ENCODE results near the gene SSRP1.
A peak's percentile ranks its signal among the peaks of the same experiment; 100 is the strongest.
"Not testable (repeated sequence)": the region's sequence is repeated elsewhere in the genome, so short reads cannot be mapped to it uniquely, and the experiment has no call there.

SSRP1 gene

DNA sequence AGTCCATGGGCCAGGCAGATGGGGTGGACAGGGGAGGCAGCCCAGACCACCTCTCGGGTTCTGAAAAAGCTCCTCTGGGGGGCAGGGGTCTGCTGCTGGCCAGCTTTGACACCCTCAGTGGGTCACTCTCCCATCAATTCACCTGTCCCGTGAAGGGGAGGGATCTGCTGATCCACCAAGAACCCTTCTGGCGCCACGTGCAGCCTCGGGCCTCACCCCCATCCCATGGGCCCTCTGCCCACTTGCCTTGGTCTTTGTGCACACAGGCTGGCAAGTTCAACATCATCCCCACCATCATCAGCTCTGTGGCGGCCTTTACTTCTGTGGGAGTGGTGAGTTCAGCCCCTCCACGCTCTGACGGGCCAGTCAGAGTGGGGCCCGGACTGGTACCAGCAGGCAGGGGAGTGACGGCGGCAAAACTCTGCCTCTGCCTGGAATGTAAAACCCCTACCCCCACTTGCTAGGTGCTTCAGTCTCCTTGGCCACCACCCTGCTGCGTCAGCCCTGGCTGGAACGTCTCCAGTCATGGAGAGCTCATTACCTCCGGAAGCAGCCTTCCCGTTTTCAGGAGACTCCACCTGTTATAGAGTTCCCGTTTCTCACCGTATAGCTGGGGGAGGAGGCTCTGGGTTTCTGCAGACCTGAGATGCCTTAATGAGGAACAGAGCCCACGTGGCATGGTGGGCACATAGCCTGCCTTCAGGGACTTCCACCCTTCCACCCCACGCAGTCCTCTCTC is 32.6 kb upstream of the SSRP1 start:
- no peaks in the 10 kb centered on the region for H3K36me3 Mint-ChIP-seq
- no peaks in the 10 kb centered on the region for H3K9me3 Mint-ChIP-seq
- no peak overlapping the region for H3K4me3 Mint-ChIP-seq
- H3K4me1 Mint-ChIP-seq: peaks cover 5 to 7% of the 10 kb centered on the region in 2 donors
- H3K27me3 Mint-ChIP-seq: peaks cover 0 to 21% of the 10 kb centered on the region in 2 donors
- no peak for DNase-seq
- H3K27ac Mint-ChIP-seq: no peak overlapping the region
- peak; percentile 31 to 43 for ATAC-seq (replicated peaks)

DNA sequence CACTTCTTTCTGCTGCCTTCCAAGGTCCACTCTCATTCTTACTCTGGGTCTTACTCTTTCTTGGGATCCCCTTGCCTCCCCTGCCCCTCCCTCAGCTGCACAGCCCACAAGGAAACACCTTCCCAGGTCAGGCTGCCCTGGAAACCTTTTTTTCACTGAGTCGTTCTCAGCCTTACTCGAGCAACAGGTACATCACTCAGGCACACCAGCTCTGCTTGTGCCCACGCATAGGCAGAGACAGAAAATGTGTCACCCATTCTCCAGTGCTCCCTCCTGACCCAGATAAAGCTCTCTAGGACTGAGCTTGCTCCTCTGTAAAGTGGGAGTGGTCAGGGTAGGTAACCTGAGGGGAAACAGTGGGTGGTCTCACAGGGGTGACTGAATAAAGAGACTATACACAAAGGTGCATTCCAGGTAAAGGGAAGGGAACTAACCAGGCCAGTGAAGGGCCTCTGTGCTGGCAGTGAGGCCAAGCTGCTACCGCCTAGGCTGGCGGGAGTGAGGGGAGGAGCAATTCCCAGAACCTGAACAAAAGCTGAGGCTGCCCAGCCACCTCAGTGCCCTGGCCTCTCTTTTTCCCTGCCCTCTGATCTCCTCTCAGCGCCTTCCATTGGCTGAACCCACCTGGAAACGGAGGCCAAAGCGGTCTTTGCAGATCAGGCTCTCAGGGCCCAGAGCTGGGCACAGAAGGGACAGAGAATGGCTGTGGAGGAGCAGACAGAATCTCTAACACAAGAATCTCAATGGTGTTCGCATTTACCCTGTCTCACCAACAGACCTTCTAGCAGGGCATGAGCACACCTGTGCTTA is 29.4 kb upstream of the SSRP1 start:
- Mint-ChIP-seq H3K27me3 (peaks cover 5 to 30% of the 10 kb centered on the region in 2 donors), H3K27ac (no peak overlapping the region), H3K4me1 (peaks cover 5% of the 10 kb centered on the region in 2 donors), H3K9me3 (no peaks in the 10 kb centered on the region), H3K4me3 (no peak overlapping the region), H3K36me3 (no peaks in the 10 kb centered on the region)
- DNase-seq (no peak), ATAC-seq (replicated peaks) (no peak)

DNA sequence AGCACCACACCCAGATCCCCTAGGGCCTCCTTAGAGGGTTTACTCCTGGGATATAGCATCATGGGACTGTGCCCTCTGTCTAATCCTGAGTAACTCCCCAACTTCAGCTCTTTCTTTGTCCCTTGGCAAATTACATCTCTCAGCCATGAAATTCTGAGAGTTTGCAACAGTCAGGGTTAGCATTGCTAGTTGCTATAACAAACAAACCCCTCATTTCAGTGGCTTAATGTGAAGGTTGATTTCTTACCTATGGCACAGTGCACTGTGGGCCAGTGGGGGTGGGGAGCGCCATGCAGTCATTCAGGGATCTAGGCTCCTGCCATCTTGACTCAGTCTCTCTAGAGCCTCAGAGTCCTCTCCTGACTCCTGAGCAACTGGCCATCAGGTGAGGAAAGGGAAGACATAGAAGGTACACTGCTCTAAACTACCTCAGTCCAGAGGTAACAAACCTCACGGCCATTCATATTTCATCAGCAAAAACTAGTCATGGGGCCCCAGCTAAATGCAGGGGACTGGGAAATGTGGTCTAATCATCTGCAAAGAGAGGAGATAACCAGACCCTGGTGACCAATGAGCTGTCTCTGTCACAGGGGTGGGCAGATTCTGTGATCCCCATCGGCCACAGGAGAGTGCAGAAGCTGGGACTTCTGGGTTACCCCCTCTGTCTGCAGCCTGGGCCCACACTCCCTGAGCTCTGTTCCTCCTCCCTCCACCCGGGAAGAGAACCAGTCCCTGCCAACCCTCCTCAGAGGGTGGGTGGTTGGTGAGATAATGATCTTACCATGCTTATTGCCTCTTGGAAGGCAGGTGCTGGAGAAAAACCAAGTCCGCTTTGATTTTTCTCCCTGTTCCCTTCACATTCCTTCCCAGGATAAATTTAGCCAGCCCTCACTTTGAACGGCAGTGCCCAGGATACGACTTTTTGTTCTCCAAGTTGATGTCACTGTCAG is 27.7 kb upstream of the SSRP1 start:
- ATAC-seq (replicated peaks) (no peak), DNase-seq (no peak)
- Mint-ChIP-seq H3K9me3 (no peaks in the 10 kb centered on the region), H3K4me3 (no peak overlapping the region), H3K4me1 (peaks cover 3 to 4% of the 10 kb centered on the region in 2 donors), H3K27me3 (peaks cover 5 to 24% of the 10 kb centered on the region in 2 donors), H3K36me3 (no peaks in the 10 kb centered on the region), H3K27ac (no peak overlapping the region)

DNA sequence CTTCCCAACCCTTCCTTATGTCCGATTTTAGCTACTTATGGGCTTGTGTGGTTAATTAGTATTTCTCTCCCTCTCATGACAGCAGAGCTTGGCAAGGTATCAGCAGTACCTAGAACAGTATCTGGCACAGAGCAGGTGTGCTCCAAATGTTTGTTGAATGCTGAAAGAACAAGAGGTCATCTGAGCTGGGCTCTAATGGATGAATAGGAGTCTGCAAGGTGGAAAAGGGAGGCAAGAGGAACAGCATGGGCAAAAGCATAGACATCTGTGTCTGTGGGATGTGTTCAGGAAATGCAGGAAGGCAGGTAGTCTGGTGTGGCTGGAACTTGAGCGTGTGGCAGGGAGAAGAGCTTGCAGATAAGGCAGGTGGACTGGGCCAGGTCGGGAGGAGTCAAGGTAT is 26.2 kb upstream of the SSRP1 start:
- Mint-ChIP-seq H3K27me3 (peaks cover 5 to 19% of the 10 kb centered on the region in 2 donors), H3K27ac (no peak overlapping the region), H3K36me3 (no peaks in the 10 kb centered on the region), H3K4me3 (no peak overlapping the region), H3K4me1 (no peaks in the 10 kb centered on the region), H3K9me3 (no peaks in the 10 kb centered on the region)
- DNase-seq (no peak), ATAC-seq (replicated peaks) (no peak)

DNA sequence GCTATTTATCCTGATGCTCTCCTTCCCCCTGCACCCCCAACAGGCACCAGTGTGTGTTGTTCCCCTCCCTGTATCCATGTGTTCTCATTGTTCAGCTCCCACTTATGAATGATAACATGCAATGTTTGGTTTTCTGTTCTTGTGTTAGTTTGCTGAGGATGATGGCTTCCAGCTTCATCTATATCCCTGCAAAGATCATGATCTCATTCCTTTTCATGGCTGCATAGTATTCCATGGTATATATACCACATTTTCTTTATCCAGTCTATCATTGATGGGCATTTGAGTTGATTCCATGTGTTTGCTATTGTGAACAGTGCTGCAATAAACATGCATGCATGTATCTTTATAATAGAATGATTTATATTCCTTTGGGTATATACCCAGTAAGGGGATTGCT is 25.7 kb upstream of the SSRP1 start:
- not testable (repeated sequence) for ATAC-seq (replicated peaks); H3K4me3 Mint-ChIP-seq; H3K27ac Mint-ChIP-seq; DNase-seq; H3K4me1 Mint-ChIP-seq; H3K9me3 Mint-ChIP-seq; H3K36me3 Mint-ChIP-seq
- peaks cover 10 to 19% of the 10 kb centered on the region in 2 donors for H3K27me3 Mint-ChIP-seq

DNA sequence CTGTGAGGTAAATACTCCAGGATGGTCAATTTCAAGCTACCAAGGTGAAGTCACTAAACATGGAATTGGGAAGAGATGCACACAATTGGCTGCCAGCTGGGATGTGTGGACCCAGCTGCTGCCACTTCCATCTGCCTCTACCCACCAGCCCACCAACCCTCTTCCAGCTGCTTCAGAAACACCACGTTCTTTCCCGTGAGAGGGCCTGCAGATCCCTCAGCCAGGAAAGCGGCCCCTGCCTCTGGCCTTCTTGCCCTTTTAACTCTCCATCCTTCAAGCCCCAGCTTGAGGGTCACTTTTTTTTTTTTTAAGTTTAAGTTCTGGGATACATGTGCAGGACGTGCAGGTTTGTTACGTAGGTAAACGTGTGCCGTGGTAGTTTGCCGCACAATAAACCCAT is 25.3 kb upstream of the SSRP1 start:
- no peak overlapping the region for H3K4me3 Mint-ChIP-seq
- no peaks in the 10 kb centered on the region for H3K36me3 Mint-ChIP-seq
- no peaks in the 10 kb centered on the region for H3K9me3 Mint-ChIP-seq
- H3K27ac Mint-ChIP-seq: no peak overlapping the region
- ATAC-seq (replicated peaks) (no peak), DNase-seq (no peak)
- peaks cover 14 to 23% of the 10 kb centered on the region in 2 donors for H3K27me3 Mint-ChIP-seq
- H3K4me1 Mint-ChIP-seq: peaks cover 0 to 6% of the 10 kb centered on the region in 2 donors

DNA sequence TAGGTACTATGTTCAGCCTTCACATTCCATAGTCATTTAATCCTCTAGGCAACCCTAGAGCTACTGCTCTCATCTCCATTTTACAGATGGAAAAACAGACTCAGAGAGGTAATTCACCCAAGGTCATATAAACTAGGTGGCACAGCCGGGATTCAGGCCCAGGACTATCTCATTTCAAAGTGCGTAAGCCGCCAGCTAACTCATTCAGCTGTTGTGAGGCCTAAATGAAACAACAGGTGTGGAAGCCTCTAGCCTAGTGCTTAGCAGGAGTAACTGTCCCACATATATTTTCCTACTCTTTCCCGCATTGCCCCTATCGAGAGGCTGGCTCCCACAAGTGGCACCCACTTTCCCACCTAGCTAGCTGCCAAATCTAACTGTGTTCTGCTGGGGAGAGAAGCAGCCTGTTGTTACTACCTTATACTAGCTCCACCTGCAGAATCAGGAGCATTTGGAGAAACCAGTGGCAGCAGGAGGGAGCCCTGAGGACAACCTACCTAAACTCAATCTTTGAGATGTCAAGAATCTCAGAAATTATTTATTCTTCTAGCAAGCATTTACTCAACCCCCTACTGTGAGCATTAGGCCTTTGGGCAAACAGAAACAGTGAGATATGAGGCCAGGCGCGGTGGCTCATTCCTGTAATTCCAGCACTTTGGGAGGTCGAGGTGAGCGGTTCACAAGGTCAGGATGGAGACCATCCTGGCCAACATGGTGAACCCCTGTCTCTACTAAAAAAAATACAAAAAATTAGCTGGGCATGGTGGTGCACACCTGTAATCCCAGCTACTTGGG is 24.4 kb upstream of the SSRP1 start:
- H3K9me3 Mint-ChIP-seq: no peaks in the 10 kb centered on the region
- H3K27ac Mint-ChIP-seq: no peak overlapping the region
- peaks cover 15 to 25% of the 10 kb centered on the region in 2 donors for H3K27me3 Mint-ChIP-seq
- H3K4me3 Mint-ChIP-seq: no peak overlapping the region
- DNase-seq: no peak
- H3K36me3 Mint-ChIP-seq: no peaks in the 10 kb centered on the region
- no peak for ATAC-seq (replicated peaks)
- H3K4me1 Mint-ChIP-seq: peaks cover 0 to 9% of the 10 kb centered on the region in 2 donors

DNA sequence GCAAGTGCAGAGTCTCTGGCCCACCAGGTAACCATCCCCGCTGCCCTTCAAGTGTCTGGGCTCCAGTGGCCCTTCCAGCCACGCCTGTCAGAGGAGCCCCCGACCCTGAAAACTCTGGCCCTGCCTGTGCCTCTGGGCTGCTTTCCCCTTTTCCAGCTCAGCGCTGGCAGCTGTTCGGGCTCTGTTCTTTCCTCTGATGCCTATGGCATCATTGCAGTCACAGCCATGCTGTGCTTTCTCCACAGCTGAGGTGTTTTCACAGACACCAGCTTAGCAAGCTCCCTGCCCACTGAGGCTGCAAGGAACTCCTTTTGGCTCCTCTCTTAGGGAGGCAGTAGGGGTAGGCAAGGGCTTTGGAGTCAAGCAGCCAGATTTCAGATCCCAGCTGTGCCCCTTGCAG is 23.7 kb upstream of the SSRP1 start:
- ATAC-seq (replicated peaks) (no peak), DNase-seq (no peak)
- H3K9me3 Mint-ChIP-seq: no peaks in the 10 kb centered on the region
- H3K27ac Mint-ChIP-seq: no peak overlapping the region
- H3K36me3 Mint-ChIP-seq: no peaks in the 10 kb centered on the region
- H3K27me3 Mint-ChIP-seq: peaks cover 22 to 30% of the 10 kb centered on the region in 2 donors
- no peak overlapping the region for H3K4me3 Mint-ChIP-seq
- peaks cover 4 to 15% of the 10 kb centered on the region in 2 donors for H3K4me1 Mint-ChIP-seq

DNA sequence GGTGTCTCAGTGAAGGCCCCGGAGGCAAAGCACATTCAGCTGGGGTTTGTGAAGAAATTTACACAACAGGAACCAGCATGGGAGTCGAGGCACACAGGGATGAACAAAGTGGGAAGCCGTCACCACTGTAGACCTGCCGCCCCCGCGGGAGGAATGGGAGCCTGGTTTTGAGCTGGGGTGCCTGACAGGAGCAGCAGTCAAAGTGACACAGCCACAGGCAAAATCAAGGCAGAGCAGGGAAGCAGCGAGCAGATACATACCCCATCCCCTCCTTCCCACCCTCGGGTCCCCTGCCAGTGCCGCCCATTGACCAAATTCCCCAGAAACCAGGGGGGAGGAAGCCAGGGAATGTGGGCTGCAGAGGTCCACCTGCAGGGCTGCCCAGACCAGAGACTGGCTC is 23.3 kb upstream of the SSRP1 start:
- peaks cover 22 to 29% of the 10 kb centered on the region in 2 donors for H3K27me3 Mint-ChIP-seq
- no peaks in the 10 kb centered on the region for H3K9me3 Mint-ChIP-seq
- H3K4me3 Mint-ChIP-seq: no peak overlapping the region
- DNase-seq: no peak
- peaks cover 5 to 17% of the 10 kb centered on the region in 2 donors for H3K4me1 Mint-ChIP-seq
- no peak overlapping the region for H3K27ac Mint-ChIP-seq
- ATAC-seq (replicated peaks): no peak
- H3K36me3 Mint-ChIP-seq: no peaks in the 10 kb centered on the region

DNA sequence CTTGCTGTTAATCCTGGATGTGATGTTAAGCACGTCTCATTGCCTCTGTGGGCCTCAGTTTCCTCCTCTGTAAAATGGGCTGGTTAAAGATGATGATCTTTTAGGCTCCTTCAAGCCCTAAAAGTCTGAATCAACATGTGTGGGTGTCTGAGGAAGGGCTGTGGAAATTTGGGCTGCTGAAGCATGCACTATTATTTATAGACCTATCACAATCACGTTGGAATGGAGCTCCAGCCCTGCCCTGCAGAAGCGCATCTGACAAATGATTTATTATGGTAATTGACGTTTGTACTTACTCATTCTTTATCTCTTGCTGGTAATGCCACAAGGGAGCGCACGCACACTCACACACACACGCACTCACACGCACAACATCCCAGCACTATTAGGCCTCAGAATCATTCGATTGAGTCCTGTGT is 22.9 kb upstream of the SSRP1 start:
- Mint-ChIP-seq H3K4me1 (peaks cover 5 to 17% of the 10 kb centered on the region in 2 donors), H3K36me3 (no peaks in the 10 kb centered on the region), H3K4me3 (no peak overlapping the region), H3K9me3 (no peaks in the 10 kb centered on the region), H3K27me3 (peaks cover 22 to 28% of the 10 kb centered on the region in 2 donors), H3K27ac (no peak overlapping the region)
- ATAC-seq (replicated peaks) (no peak), DNase-seq (no peak)

DNA sequence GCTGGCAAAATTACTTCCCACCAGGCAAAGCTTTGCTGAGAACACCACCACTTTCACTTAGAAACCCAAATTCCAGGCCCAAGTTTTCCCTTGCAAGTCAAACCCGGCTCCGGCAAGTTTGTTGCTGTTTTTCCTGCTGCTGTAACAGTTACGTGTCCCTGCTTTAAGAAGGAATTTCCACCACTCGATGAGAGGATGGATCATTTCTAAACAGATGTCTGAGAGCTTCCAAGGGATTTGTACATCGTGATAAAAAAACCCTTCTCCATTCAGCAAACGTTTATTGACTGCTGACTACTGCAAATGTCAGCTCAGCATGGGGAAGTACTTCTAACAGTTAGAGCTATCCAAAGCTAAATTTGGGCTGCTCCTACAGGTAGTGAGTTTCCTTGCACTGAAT is 22.2 kb upstream of the SSRP1 start:
- H3K27ac Mint-ChIP-seq: no peak overlapping the region
- no peaks in the 10 kb centered on the region for H3K36me3 Mint-ChIP-seq
- peaks cover 22% of the 10 kb centered on the region in 2 donors for H3K27me3 Mint-ChIP-seq
- H3K4me1 Mint-ChIP-seq: peaks cover 5 to 17% of the 10 kb centered on the region in 2 donors
- ATAC-seq (replicated peaks) (no peak), DNase-seq (no peak)
- H3K4me3 Mint-ChIP-seq: no peak overlapping the region
- no peaks in the 10 kb centered on the region for H3K9me3 Mint-ChIP-seq

DNA sequence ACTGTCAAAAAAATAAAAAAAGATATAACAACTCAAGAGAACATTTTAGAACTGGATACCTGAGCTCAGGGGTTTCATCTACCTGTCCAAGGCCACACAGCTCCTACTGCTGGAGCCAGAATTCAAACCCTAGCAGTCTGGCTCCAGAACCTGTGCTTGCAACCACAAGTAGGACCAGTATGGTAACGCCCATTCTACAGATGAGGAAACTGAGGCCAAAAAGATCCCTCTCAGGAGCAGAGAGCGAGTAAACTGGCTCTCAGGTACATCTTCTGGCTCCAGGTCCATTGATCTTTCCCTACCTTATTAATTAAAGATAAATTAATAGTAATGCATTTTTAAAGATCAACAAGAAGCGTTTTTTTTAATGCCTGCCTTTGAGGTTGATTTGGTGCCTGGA is 21.6 kb upstream of the SSRP1 start:
- no peak for DNase-seq
- no peak for ATAC-seq (replicated peaks)
- Mint-ChIP-seq H3K9me3 (no peaks in the 10 kb centered on the region), H3K4me1 (peaks cover 5 to 17% of the 10 kb centered on the region in 2 donors), H3K4me3 (no peak overlapping the region), H3K27me3 (peaks cover 22 to 25% of the 10 kb centered on the region in 2 donors), H3K27ac (no peak overlapping the region), H3K36me3 (no peaks in the 10 kb centered on the region)

DNA sequence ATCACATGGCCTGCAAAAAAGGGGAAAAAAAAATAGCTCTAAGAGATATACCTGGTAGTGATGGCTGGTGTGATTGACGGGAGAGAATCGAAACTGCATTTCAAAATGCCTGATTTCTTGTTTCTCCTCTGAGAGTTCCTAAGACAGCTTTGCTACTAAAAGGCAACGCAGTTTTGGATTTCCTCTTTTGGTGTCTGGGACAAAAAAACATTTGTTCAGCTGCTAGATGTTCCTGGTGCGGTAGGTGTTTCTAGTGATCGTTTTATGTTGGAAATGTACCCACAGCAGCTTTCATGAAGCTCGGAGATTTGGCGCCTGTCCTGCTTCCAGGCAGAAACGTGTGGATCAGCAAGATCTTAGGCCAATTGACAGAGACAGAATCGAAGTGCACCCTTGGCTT is 20.6 kb upstream of the SSRP1 start:
- peaks cover 18 to 24% of the 10 kb centered on the region in 2 donors for H3K27me3 Mint-ChIP-seq
- no peak for ATAC-seq (replicated peaks)
- no peak overlapping the region for H3K4me3 Mint-ChIP-seq
- H3K36me3 Mint-ChIP-seq: peaks cover 3 to 5% of the 10 kb centered on the region in 2 donors
- H3K4me1 Mint-ChIP-seq: peaks cover 5 to 17% of the 10 kb centered on the region in 2 donors
- no peak for DNase-seq
- no peak overlapping the region for H3K27ac Mint-ChIP-seq
- peaks cover 3 to 5% of the 10 kb centered on the region in 2 donors for H3K9me3 Mint-ChIP-seq
